Osteocyte (in vitro differentiated cells): ENCODE measurements around the gene CENPX. TPM values are rescaled to one million over a fixed set of nuclear protein-coding genes. Genes with fewer than 3 reads are reported as not detected.

Source experiments
- DNase-seq: peaks from one replicate; pipeline ENCODE4 v3.0.0; 2021; ENCODE audit warnings: mixed read lengths; ENCODE audit not compliant: unreplicated experiment; ENCODE audit errors: extremely low spot score
- H3K27ac Mint-ChIP-seq: one replicate; pipeline ENCODE4 v1.8.0; 2021; ENCODE audit warnings: mild to moderate bottlenecking, mixed read lengths; ENCODE audit not compliant: unreplicated experiment
- H3K27me3 Mint-ChIP-seq: one replicate; pipeline ENCODE4 v1.8.0; 2021; ENCODE audit warnings: mixed read lengths; ENCODE audit not compliant: unreplicated experiment
- H3K36me3 Mint-ChIP-seq: one replicate; pipeline ENCODE4 v1.8.0; 2021; ENCODE audit warnings: mixed read lengths; ENCODE audit not compliant: unreplicated experiment
- H3K4me1 Mint-ChIP-seq: one replicate; pipeline ENCODE4 v1.8.0; 2021; ENCODE audit warnings: mixed read lengths; ENCODE audit not compliant: unreplicated experiment
- H3K4me3 Mint-ChIP-seq: one replicate; pipeline ENCODE4 v1.8.0; 2021; ENCODE audit warnings: mild to moderate bottlenecking, moderate library complexity, mixed read lengths; ENCODE audit not compliant: unreplicated experiment
- H3K9me3 Mint-ChIP-seq: one replicate; pipeline ENCODE4 v1.8.0; 2021; ENCODE audit warnings: mixed read lengths; ENCODE audit not compliant: unreplicated experiment
- CTCF ChIP-seq: fragments of 200-600 bp; sonication (generic); IDR thresholded peaks from 2 replicates; pipeline ENCODE4 v1.5.0; 2021; ENCODE audit warnings: antibody characterized with exemption, mild to moderate bottlenecking, moderate library complexity
- total RNA-seq: library from RNA; stranded (reverse); gene quantifications from 2 replicates; pipeline ENCODE4 v1.2.1, GENCODE V29; 2021

CENPX gene
- total RNA-seq, 1 donor from 2014 or later, result 31.7 TPM

GRCh38 chr17:82049106-82049505 lies 26.4 kb upstream of the CENPX start:
- no peak overlapping the region for H3K27ac Mint-ChIP-seq
- peaks cover 17% of the 10 kb centered on the region for H3K4me1 Mint-ChIP-seq
- no peak for DNase-seq
- no peaks in the 10 kb centered on the region for H3K27me3 Mint-ChIP-seq
- H3K9me3 Mint-ChIP-seq, result no peaks in the 10 kb centered on the region
- H3K4me3 Mint-ChIP-seq, result peak overlapping the region; percentile 35
- H3K36me3 Mint-ChIP-seq, result peaks cover 13% of the 10 kb centered on the region
- no peak for TF ChIP-seq CTCF

GRCh38 chr17:82048571-82048971 lies 25.9 kb upstream of the CENPX start:
- Mint-ChIP-seq H3K27ac (no peak overlapping the region), H3K4me1 (peaks cover 17% of the 10 kb centered on the region), H3K4me3 (peak overlapping the region; percentile 35), H3K36me3 (peaks cover 13% of the 10 kb centered on the region), H3K9me3 (no peaks in the 10 kb centered on the region), H3K27me3 (no peaks in the 10 kb centered on the region)
- TF ChIP-seq CTCF, result no peak
- no peak for DNase-seq

GRCh38 chr17:82047914-82048570 lies 25.4 kb upstream of the CENPX start:
- peaks cover 12% of the 10 kb centered on the region for H3K4me1 Mint-ChIP-seq
- H3K27me3 Mint-ChIP-seq, result no peaks in the 10 kb centered on the region
- H3K9me3 Mint-ChIP-seq, result no peaks in the 10 kb centered on the region
- DNase-seq, result no peak
- H3K36me3 Mint-ChIP-seq, result peaks cover 13% of the 10 kb centered on the region
- no peak for TF ChIP-seq CTCF
- H3K4me3 Mint-ChIP-seq, result no peak overlapping the region
- no peak overlapping the region for H3K27ac Mint-ChIP-seq

- H3K36me3 Mint-ChIP-seq, result peaks cover 13% of the 10 kb centered on the region
- no peak overlapping the region for H3K27ac Mint-ChIP-seq
- H3K4me3 Mint-ChIP-seq, result no peak overlapping the region
- DNase-seq, result no peak
- no peak for TF ChIP-seq CTCF
- no peaks in the 10 kb centered on the region for H3K27me3 Mint-ChIP-seq
- no peaks in the 10 kb centered on the region for H3K9me3 Mint-ChIP-seq
- peaks cover 8% of the 10 kb centered on the region for H3K4me1 Mint-ChIP-seq
These were observed 24.7 kb upstream of the CENPX start for GRCh38 chr17:82047379-82047778.

GRCh38 chr17:82046903-82047302 lies 24.2 kb upstream of the CENPX start:
- peaks cover 8% of the 10 kb centered on the region for H3K4me1 Mint-ChIP-seq

More at GRCh38 chr17:82046903-82047302, 24.2 kb upstream of the CENPX start:
- H3K36me3 Mint-ChIP-seq, result peaks cover 13% of the 10 kb centered on the region
- no peak overlapping the region for H3K4me3 Mint-ChIP-seq
- H3K27ac Mint-ChIP-seq, result no peak overlapping the region
- no peak for DNase-seq
- no peak for TF ChIP-seq CTCF
- H3K9me3 Mint-ChIP-seq, result no peaks in the 10 kb centered on the region
- H3K27me3 Mint-ChIP-seq, result no peaks in the 10 kb centered on the region
